ENCODE data around the gene ETFA. TPM values are rescaled to one million over a fixed set of nuclear protein-coding genes. Genes with fewer than 3 reads are reported as not detected.

Gene ETFA
- total and polyA plus RNA-seq, 12 donors = 103 to 541 (median 442) TPM

DNA sequence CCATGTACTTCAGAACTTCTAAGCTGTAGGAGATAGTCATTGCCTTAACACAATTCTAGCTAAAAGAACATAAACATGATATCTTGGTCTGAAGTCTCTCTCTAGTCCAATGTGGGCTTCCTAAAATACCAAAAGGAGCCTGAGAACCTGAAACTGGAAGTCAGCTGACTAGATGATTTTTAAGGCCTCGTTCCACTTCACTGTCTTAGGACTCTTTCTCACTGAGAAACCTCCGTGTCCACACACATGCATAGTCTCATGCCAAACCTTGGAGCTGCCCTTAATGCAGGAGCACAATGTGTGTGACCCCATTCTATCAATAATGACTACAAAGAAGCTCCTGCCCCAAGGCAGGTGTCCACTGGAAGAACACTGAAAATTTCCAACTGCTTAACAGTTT, 87.7 kb downstream of the ETFA start:
- Histone ChIP-seq H3K36me3 (peaks cover 0 to 87% (median 5%) of the 10 kb centered on the region in 9 donors), H3K27ac (no peak overlapping the region), H3K9me3 (peaks cover 0 to 13% (median 0%) of the 10 kb centered on the region in 11 donors), H3K4me3 (no peak overlapping the region), H3K27me3 (no peaks in the 10 kb centered on the region), H3K4me1 (no peaks in the 10 kb centered on the region)
- WGBS, 2 donors = 93 to 95% methylated on average over 2 of the region's 2 CpGs
- intact Hi-C loops (cut with DNase I) = no loop called here
- TF ChIP-seq, protein P1, sequence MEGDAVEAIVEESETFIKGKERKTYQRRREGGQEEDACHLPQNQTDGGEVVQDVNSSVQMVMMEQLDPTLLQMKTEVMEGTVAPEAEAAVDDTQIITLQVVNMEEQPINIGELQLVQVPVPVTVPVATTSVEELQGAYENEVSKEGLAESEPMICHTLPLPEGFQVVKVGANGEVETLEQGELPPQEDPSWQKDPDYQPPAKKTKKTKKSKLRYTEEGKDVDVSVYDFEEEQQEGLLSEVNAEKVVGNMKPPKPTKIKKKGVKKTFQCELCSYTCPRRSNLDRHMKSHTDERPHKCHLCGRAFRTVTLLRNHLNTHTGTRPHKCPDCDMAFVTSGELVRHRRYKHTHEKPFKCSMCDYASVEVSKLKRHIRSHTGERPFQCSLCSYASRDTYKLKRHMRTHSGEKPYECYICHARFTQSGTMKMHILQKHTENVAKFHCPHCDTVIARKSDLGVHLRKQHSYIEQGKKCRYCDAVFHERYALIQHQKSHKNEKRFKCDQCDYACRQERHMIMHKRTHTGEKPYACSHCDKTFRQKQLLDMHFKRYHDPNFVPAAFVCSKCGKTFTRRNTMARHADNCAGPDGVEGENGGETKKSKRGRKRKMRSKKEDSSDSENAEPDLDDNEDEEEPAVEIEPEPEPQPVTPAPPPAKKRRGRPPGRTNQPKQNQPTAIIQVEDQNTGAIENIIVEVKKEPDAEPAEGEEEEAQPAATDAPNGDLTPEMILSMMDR (IDR thresholded peaks at IDR 0.05) = no peak
- no peak for ATAC-seq
- no peak for DNase-seq

DNA sequence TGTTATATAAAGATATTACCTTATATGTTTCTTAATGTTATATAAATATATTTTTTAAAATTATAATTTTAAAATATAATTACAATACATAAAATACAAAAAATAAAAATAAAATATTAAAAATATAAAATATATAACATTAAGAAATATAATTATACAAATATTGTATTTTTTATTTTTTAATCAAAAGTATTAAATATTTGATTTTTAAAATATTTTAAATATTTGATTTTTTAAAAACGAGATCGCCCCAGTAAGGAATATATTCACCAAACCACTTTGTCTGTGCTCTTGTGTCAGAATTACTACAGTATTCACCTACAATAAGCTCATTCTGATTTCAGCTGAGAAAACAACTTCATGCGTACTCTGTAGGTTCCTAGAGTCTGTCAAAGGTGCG, 89.1 kb downstream of the ETFA start:
- H3K27ac ChIP-seq = no peak overlapping the region
- ATAC-seq (no peak), DNase-seq (no peak)
- H3K4me3 ChIP-seq = no peak overlapping the region
- peaks cover 0 to 6% (median 3%) of the 10 kb centered on the region in 9 donors for H3K4me1 ChIP-seq
- intact Hi-C loops (cut with DNase I) = no loop called here
- H3K9me3 ChIP-seq = peaks cover 0 to 13% (median 0%) of the 10 kb centered on the region in 11 donors
- no peaks in the 10 kb centered on the region for H3K27me3 ChIP-seq
- 98 to 99% methylated on average over 4 of the region's 4 CpGs for WGBS, 2 donors
- TF ChIP-seq, protein P1 (IDR thresholded peaks at IDR 0.05) = no peak
- peaks cover 0 to 78% (median 5%) of the 10 kb centered on the region in 9 donors for H3K36me3 ChIP-seq

DNA sequence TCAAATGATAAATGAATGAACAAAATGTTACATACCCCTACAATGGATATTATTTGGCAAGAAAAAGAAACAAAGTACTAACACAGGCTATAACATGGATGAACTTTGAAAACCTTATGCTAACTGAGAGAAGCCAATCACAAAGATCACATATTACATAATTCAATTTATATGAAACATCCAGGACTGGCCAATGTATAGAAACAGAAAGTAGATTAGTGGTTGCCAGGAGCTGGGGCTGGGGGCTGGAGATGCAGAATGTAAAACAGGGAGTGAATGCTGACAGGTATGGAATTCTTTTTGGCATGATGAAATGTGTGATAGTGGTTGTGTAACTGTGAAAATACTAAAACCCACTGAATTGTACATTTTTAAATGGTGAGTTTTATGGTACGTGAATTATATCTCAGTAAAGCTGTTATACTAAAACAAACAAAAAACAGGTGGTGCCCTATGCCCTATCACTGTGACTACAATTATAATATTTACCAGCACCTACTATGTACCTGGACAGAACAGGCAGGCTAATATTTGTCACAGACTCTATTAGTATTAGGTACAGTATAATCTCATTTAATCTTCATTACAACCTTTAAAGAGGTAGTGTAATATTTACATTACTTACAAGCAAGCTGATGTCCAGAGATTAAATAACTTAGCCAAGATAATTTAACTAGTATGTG, 90.0 kb downstream of the ETFA start:
- Histone ChIP-seq H3K9me3 (peaks cover 0 to 13% (median 0%) of the 10 kb centered on the region in 11 donors), H3K36me3 (peaks cover 0 to 74% (median 9%) of the 10 kb centered on the region in 9 donors), H3K4me3 (no peak overlapping the region), H3K27ac (no peak overlapping the region), H3K4me1 (peaks cover 0 to 8% (median 5%) of the 10 kb centered on the region in 9 donors), H3K27me3 (no peaks in the 10 kb centered on the region)
- TF ChIP-seq, protein P1 (IDR thresholded peaks at IDR 0.05) = no peak
- no peak for ATAC-seq
- intact Hi-C loops (cut with DNase I) = no loop called here
- WGBS, 2 donors = 97% methylated on average over 1 of the region's 1 CpG
- no peak for DNase-seq

DNA sequence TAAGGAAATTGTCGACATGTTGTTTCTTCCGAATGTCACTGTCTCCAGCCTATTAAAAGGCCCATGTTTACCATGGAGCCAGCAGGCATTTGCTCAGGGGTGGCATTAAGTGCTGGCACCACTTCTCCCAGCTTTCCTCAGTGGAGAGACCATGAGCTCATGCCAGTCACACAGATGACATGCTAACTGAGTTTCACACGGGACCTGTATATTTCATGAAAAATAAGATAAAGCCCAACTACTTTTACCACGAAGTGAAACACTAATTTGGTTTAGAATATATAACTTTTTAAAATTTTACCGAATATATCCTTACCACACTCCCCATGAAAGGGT, 93.4 kb downstream of the ETFA start:
- TF ChIP-seq, protein P1 (IDR thresholded peaks at IDR 0.05) = no peak
- Histone ChIP-seq H3K9me3 (peaks cover 0 to 13% (median 0%) of the 10 kb centered on the region in 11 donors), H3K4me3 (no peak overlapping the region), H3K27me3 (no peaks in the 10 kb centered on the region), H3K36me3 (peaks cover 0 to 75% (median 28%) of the 10 kb centered on the region in 9 donors), H3K4me1 (peaks cover 0 to 8% (median 5%) of the 10 kb centered on the region in 9 donors), H3K27ac (no peak overlapping the region)
- intact Hi-C loops (cut with DNase I) = no loop called here
- ATAC-seq (no peak), DNase-seq (no peak)
- 95 to 96% methylated on average over 5 of the region's 5 CpGs for WGBS, 2 donors
